Coronary artery (tissue), 2 donors: Measurements from ENCODE around the gene SUCO.

Experiments used
- DNase-seq: peaks from one replicate; pipeline ENCODE4 v3.0.0-alpha.2; 2017; ENCODE audit warnings: low spot score
- H3K27ac ChIP-seq, 2 donors: fragments of 200-600 bp; sonication (generic); one replicate each; pipeline ENCODE4 v1.5.1; 2016 to 2019
- H3K4me3 ChIP-seq: fragments of 200-600 bp; sonication (generic); 2 replicates; pipeline ENCODE4 v1.5.1; 2016; ENCODE audit warnings: mild to moderate bottlenecking, moderate library complexity
- TF ChIP-seq, protein P1 (sequence below): fragments of 200-600 bp; sonication (generic); IDR thresholded peaks from one replicate; pipeline ENCODE4 v1.5.1; 2019; ENCODE audit warnings: antibody characterized with exemption

SUCO gene

GRCh38 chr1:172559572-172560210, 26.7 kb downstream of the SUCO start:
- Histone ChIP-seq H3K4me3 (no peak overlapping the region), H3K27ac (no peak overlapping the region)
- TF ChIP-seq, protein P1, sequence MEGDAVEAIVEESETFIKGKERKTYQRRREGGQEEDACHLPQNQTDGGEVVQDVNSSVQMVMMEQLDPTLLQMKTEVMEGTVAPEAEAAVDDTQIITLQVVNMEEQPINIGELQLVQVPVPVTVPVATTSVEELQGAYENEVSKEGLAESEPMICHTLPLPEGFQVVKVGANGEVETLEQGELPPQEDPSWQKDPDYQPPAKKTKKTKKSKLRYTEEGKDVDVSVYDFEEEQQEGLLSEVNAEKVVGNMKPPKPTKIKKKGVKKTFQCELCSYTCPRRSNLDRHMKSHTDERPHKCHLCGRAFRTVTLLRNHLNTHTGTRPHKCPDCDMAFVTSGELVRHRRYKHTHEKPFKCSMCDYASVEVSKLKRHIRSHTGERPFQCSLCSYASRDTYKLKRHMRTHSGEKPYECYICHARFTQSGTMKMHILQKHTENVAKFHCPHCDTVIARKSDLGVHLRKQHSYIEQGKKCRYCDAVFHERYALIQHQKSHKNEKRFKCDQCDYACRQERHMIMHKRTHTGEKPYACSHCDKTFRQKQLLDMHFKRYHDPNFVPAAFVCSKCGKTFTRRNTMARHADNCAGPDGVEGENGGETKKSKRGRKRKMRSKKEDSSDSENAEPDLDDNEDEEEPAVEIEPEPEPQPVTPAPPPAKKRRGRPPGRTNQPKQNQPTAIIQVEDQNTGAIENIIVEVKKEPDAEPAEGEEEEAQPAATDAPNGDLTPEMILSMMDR, result no peak
- DNase-seq, result no peak

- no peak overlapping the region for H3K4me3 ChIP-seq
- H3K27ac ChIP-seq, result no peak overlapping the region
- DNase-seq, result no peak
- TF ChIP-seq, protein P1, result no peak
These were observed 28.3 kb downstream of the SUCO start for GRCh38 chr1:172561252-172561651.

DNA sequence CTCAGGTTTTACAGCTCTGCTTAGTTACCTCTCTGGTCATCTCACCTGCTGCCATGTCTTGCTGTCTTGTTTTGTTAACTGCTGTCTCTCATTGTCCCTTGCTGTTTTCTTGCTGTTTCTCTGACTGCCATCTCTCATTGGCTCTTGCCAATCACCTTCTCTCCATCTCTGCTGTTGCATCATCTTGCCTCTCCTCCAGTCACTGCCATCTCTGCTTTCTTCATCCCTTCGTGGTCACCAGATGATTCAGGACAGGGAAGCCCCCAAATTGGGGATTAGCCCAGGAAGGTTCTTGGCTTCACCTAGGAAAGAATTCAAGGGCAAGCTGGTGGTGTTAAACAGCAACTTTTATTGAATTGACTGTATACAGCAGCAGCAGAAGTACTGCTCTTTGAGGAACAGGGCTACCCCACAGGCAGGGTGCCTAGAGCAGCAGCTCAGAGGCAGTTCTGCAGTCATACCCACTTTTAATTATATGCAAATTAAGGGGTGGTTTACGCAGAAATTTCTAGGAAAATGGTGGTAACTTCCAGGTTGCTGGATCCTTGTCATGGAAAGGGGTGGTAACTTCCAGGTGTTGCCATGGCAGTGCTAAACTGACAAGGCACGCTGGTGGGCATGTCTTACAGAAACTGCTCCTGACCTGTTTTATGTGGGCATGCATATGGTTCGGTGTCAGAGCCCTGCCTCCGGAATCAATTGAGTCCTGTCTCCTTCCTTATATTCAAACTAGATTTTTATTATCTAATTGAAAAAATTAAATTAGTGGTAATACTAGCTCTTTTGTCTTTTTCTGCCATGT, 33.4 kb downstream of the SUCO start:
- TF ChIP-seq, protein P1, result no peak
- H3K4me3 ChIP-seq, result no peak overlapping the region
- H3K27ac ChIP-seq, result no peak overlapping the region
- no peak for DNase-seq

- H3K27ac ChIP-seq, result no peak overlapping the region
- DNase-seq, result no peak
- no peak overlapping the region for H3K4me3 ChIP-seq
- TF ChIP-seq, protein P1, result no peak
These were observed 34.8 kb downstream of the SUCO start for GRCh38 chr1:172567720-172568119.

GRCh38 chr1:172574080-172574479, 41.1 kb downstream of the SUCO start:
- no peak overlapping the region for H3K27ac ChIP-seq
- DNase-seq, result no peak
- H3K4me3 ChIP-seq, result no peak overlapping the region
- TF ChIP-seq, protein P1, result no peak

DNA sequence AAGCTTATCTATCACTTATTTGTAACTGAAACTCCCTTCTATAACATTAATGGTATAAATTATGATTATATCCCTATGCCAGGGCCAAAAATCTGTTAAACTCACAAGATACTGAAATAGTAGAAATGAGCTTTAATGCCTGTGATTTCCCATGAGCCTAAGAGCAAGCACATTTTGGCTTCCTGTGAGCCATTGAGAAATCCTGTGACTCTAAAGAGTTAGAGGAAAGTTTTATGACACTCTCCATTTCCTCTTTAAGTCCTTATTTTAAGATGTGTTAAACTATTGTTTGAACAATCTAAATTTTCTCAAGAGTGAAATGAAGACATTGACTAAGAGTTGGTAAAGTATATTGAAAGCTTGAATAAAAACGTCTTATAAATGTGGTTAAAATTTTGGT, 45.6 kb downstream of the SUCO start:
- no peak overlapping the region for H3K27ac ChIP-seq
- no peak for DNase-seq
- TF ChIP-seq, protein P1, result no peak
- no peak overlapping the region for H3K4me3 ChIP-seq

DNA sequence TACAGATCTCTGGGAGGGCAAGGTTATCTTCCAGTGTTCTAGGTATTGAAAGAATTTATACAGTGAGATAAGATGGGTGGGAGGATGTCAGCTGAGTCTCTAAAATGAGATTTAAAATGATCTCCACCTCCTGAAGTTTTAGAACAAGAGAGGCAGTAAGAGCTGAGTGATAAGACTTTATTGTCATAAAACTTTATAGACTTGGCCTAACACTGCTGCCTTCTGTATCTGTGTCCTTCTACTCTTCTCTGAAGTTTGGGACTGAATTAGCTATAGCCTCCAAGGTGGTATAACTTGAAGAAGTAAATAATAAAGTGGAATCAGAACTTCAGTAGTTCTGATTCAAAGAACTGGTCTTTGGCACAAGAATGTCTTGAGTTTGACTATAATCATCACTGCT, 48.3 kb downstream of the SUCO start:
- no peak for DNase-seq
- H3K4me3 ChIP-seq, result no peak overlapping the region
- TF ChIP-seq, protein P1, result no peak
- H3K27ac ChIP-seq, result no peak overlapping the region
